HG03520 (cell line): ENCODE data around the gene PMEPA1.

Source experiments
- ATAC-seq: cut with Tn5 transposase; IDR thresholded peaks from one replicate; pipeline ENCODE4 v1.9.1; 2021; ENCODE audit warnings: mild to moderate bottlenecking, moderate library complexity; ENCODE audit not compliant: unreplicated experiment

The PMEPA1 gene, protein sequence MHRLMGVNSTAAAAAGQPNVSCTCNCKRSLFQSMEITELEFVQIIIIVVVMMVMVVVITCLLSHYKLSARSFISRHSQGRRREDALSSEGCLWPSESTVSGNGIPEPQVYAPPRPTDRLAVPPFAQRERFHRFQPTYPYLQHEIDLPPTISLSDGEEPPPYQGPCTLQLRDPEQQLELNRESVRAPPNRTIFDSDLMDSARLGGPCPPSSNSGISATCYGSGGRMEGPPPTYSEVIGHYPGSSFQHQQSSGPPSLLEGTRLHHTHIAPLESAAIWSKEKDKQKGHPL

DNA sequence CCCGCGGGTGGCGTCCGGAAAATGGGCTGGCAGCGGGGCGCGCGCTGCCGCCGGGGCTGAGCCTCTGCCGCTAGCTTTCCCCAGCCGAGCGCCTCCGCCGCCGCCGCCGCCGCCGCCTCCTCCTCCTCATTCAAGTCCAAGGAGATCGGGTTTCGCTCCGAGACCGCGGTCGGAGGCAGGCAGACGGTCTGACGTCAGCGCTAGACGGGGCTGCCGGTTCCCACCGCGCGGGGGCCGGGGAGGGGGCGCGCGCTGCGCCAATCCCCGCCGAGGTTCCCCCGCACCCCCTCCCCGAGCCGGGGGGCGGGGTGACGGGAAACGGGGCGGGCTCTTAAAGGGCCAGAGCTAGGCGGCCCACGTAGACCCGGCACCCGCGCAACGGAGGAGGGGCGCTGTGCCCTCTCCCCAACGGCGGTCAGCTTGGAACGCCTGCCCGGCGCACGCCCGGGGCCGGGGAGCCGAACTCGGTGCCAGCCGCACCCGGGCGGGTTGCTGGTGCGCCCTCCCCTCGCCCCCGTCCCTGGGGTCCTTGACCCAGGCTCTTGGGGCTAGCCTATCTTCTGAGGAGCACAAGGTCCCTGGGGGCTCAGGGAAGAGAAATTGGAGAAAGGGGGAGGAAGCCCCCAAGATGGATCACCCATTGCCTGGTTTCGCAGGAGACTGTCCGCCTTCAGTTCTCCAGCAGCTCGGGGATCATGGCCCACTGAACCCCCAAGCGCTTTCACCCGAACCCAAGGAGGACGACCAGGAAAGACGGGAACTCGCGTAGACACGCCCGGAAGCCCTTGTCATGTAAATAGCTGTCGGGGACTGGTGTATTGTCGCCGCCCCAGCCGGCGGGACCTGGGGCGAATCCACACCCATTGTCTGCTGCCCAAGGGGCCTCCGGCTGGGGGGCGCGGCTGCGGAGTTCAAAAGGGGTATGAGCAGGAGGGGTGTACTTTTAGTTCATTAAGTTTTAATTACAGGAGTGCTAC lies at the start of gene PMEPA1:
Gene PMEPA1 (minus strand): TSS at position 193 of the 977 bp plus-strand sequence. CDS start 433 bp downstream, outside the sequence.
- ATAC-seq, result peak; percentile 72

DNA sequence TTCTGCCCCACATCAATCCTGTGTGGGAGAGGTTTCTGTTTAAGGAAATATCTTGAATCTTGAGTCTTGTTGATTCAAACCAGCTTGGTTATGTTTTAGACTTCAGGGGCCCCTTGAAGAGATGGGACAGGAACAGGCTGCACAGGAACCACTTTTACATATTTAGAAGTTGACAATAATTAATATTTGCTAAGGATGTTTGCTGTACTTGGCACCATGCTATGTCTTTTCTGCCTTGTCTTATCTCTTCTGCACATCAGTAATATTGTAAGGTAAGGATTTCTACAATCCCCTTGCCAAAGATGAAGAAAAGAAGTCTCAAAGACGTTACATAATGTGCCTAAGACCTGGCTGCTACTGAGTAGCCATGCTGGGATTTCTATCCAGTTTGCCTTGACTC lies 48.0 kb upstream of the PMEPA1 start:
- no peak for ATAC-seq

DNA sequence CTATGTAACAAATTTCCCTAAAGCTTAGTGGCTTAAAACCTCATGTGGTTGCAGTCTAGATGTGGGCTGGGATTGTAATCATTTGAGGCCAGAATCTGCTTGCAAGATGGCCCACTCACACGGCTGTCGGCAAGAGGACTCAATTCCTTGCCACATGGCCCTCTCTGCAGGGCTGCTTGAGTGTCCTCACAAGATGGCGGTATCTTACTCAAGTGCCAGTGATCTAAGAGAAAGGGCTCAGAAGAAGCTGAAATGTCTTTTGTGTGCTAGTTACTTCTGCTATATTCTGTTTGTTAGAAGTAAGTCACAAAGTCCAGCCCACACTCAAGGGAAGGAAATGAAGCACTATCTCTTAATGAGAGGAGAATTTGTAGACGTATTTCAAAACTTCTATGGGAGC lies 47.1 kb upstream of the PMEPA1 start:
- no peak for ATAC-seq

DNA sequence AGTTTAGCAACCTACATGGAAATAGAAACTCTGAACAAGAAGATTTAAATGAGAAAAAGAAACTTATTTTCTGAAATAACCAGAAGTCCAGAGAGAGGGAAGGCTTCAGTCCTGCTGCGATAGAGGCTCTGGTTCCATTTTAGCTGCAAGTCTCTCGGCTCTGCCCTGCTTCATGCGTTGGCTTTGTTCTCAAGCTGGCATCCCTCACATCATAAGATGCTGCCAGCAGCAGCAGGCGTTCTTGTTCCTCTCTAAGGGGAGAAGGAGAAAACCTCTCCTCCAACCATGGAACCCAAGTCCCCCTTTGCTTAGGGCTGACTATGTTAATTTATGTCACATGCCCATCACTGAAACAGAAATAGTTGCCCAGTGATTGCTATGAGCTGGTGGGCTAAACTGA lies 46.4 kb upstream of the PMEPA1 start:
- ATAC-seq, result no peak

DNA sequence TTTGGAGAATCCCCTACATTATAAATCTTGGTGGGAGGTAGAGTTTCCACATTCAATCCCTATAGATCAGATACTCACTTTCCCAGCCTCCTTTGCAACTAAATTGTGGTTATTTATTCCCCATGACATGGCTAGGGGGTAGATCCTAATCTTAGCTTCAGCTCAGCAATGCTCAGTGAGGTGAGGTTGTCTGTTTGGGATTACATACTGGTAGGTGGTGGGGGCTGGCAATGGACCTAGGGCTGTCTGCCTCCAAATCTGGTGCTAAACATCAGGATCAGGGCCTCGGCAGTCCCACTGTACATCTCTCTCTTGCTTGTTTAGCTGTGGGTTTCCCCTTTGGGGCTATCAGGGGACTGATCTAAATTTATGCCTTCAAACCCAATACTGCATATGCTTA lies 45.8 kb upstream of the PMEPA1 start:
- ATAC-seq, result no peak

DNA sequence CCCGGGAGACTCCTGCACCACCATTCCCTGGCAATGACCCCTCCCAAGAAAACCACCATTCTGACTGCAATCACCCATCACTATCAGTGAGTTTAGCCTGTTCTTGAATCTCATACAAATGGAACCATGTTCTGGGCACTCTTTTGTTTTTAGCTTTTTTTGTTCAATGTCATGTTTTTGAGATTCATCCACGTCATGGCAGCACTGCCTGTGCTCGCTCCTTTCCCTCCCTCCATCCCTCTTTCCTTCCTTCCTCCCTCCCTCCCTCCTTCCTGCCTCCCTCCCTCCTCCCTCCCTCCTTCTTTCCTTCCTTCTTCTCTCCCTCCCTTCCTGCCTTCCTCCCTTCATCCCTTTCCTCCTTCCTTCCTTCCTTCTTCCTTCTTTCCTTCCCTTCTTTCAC lies 44.4 kb upstream of the PMEPA1 start:
- no peak for ATAC-seq

DNA sequence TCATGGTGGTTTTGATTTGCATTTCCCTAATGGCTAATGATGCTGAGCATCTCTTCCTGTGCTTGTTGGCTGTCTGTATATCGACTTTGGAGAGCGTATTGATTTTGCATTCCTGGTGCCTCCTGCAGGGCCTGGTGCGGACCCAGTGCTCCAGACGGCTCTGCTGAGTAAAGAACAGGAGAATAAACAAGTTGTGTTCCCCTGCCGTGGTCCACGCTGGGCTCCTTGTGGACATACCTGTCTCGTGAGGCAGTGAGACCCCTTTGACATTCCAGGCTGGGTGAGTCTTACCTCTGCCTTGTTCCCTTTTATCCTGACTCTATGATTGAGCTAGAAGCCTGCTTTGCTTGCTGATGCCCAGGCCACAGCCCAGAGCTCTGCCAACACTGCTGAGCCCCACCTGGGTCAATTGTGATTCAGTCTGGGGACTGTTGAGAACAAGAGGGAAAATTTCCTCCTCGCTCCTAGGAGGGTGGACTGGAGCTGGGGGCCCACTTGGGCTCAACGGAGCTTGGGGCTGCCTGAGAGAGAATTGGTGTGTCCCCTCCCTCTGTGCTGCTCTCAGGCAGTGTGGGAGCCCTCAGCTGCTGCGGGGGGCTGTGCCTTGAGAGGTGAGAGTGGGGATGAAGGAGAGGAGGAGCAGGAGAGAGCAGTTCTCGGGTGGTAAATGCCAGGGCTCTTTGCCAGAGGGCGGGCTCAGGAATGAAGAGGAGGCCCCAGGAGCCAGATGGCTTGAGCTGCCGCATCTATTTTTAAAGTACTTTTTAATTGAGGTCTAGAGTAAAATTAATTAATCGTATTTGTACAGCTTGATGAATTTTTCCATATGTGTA lies 43.7 kb upstream of the PMEPA1 start:
- no peak for ATAC-seq

DNA sequence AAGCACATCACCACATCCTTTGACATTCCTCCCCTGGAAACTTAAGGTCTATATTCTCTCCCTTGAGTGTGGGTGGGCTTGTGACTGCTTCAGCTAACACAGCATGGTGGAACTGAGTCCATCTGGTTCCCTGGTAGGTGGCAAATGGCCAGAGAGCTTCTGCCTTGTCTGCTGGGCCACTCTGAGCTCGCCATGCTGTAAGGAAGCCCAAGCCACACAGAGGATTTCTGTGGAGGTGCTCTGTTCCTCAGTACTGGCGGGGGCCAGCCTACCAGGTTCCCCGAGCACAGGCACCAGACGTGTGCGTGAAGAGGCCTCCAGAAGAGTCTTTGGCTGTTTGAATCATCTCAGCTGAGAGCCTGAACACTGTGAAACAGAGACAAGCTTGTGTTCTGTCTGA lies 41.6 kb upstream of the PMEPA1 start:
- ATAC-seq, result no peak

DNA sequence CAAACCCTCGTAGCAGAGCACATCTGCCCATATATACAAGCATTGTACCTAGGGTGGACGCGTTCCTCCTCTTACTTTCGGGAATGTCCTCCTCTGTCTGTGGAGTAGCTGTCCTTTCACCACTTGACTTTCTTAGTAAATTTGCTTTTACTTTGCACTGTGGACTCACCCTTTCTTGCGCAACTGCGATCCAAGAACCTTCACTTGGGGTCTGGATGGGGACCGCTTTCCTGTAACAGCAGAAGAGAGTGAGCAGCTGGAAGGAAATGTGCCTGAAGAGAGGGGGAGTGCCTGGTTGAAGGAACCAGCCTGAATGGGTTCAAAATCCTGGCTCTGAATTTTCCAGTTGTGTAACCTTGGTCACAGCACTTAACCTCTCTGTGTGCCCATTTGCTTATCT lies 40.1 kb upstream of the PMEPA1 start:
- no peak for ATAC-seq

DNA sequence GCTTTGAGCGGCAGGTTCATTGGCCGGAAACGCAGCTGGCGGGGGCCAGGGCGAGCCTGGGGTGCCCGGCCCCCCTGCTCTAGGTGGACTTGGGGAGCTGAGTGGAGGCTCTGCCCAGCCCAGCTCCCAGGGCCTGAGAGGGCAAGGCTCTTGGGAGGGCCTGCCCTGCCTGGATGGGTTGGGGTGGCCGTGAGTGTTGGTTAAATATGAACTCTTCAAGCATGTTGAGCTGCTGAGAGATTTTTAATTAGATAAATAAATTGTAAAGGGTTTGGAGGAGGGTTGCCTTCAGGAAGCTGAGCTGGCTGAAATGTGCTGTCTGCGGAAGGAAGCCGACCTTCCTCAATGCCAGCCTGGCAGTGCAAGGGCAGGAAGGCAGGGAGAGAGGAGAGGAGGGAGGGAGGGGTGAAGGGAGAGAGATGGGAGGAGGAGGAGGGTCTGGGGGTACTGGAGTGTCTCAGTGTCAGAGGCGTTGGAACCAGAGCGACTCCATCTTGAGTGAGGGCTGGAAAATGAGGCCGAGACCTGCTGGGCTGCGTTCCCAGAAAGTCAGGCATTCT lies 39.4 kb upstream of the PMEPA1 start:
- no peak for ATAC-seq

DNA sequence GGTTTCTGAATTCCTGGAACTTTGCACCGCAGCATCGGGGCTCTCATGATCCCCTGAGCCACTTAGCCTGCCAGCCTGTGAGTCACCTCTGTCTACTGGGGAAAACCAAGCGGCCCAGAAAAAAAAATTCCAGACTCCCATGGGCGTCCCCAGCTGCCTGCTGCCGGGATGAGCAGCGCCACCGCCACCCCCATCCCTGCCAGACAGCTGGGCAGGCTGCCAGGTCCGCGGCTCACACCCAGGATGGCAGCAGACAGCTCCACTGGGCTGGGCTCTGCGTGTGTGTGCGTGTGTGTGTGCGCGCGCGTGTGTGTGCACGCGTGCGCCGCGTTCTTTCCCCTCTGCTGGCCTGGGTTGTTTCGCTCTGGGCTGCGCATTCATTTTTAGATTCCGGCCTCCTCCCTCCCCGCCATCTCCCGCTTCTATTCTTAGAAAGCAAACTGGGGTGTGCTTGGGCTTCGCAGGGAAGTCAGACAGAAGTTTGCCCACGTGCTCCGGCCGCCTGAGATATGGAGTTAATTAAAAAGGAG lies 38.9 kb upstream of the PMEPA1 start:
- no peak for ATAC-seq

DNA sequence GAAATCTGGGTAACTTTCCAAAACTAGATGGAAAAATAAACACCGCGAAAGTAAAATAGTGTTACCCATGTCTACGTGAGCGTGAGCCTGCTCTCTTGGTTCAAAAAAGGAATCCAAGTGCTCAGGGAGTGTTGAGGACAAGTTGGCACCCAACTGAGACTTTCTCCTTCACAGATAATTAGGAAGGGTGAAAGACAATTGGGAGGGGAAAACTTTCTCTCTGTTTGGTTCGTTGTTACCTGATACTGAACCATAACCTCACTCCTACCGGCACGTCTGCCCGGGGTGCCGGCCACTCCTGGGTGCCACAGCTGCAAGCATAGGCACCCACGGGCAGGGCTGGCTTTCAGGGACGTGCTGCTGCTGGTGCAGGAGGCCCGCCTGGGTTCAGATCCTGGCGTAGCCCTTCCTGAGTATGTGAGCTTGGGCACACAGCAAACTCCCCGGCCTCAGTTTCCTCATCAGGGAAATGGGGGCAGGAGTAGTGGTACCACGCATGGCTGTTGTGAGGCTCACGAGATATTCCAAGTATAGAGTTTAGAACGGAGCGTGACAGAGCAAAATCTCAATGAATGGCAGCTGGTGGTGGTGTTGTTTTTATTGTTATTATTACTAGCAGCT lies 38.2 kb upstream of the PMEPA1 start:
- no peak for ATAC-seq

DNA sequence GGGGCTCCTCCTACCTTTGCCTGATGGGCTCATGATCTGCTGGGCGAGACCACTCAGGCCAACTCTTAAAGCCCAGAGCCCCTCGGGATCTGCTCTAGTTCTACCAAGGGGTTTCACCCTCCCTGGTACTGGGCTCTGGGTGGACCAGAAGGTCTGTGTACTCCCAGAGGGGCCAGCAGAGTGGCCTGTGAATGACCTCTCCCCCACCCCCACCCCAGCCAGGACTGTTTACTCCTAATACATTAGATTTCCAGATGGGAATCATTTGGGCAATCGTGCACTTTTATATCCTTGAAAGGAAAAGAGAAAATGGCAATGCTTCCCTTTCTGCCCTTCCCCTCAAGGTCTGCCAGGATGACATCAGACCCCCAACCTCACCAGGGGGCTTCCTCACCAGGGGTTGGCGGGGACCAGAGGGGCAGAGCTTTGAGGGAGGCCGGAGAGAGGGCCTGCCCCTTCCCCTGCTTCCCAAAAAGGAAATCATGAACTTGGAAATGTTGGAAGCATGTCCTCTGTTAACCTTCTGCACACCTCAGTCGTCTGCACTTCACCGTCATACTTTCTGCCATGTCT lies 37.1 kb upstream of the PMEPA1 start:
- ATAC-seq, result no peak

DNA sequence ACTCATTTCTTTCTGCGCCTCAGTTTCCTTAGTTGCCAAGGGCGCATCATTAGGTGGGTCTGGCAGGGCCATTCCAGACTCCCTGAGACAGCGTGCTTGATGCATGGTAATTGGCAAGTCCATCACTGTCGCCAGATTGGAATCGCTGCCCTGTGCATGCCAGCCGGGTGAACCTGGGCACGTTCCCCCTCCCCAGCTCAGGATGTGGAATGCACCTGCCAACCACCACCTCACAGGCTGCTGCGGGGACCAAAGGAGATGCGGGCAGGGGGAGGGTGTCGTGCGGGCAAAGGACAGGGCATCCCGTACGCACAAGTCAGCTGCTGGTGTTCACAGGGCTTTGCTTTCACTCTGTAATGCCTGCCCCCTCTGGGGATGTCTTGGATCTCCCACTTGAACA lies 36.4 kb upstream of the PMEPA1 start:
- ATAC-seq, result no peak

DNA sequence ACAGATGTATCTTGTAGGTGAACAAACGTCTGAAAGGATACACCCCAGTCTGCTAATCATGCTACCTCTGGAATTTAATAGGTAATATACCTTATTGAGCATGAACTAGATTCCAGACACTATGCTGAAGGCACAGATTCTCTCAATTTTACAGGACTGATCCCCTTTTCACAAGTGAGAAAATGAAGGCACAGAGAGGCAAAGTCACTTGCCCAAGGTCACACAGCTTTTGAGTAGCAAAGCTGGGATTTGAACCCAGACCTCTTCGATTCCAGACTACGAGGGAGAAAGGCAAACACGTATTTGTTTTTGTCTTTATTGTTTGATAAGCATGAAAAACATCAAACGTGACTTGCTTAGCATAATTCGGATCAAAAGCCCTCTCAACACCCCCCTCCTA lies 34.4 kb upstream of the PMEPA1 start:
- ATAC-seq, result no peak

DNA sequence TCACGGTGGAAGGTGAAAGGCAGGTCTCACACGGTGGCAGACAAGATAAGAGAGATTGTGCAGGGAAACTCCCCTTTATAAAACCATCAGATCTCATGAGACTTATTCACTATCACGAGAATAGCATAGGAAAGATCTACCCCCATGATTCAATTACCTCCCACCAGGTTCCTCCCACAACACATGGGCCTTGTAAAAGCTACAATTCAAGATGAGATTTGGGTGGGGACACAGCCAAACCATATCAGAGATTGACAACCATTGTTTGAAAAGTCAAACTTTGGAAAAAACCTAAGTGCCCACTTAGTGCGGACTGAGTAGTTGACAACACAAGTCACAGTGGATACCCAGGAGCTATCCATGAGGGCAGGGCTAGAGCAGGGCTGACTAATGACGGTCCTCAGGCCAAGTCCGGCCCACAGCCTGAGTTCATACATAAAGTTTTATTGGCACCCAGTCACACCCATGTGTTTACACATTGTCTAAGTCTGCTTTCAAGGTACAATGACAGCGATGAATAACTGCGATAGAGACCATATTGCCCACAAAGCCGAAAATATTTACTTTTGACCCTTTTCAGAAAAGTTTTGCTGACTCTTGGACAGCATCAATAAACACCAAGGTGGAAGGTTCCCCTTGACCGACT lies 33.8 kb upstream of the PMEPA1 start:
- ATAC-seq, result no peak

DNA sequence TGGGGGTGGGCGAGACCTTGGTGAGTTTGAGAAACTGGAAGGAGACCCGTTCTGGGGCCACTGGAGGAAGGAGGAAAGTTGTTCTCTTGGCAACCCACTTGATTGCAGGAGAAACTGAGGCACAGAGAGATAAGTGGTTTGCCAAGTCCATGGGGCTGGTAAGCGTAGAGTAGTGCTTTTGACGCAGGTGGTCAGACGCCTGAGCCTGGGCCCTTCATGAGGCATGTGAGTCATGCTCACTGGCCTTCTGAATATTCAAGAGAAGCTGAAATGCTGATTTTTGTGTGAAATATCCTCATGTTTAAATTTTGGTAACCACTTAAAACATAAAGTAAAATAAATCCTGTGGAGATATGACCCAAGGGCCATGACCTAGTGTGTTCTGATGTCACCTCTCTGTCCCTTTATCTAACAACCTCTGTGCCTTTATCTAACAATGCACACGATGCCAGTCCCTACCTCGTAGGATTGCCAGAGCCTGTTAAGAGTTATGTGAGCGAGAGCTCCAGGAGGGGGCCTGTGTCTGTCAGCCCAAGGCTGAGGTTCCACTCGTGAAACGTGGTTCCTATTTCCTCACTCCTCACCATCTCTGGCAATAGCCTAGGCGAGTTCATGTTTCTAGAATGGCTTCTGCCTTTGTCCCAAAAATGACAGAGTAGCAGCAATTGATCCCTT lies 32.8 kb upstream of the PMEPA1 start:
- ATAC-seq, result no peak

DNA sequence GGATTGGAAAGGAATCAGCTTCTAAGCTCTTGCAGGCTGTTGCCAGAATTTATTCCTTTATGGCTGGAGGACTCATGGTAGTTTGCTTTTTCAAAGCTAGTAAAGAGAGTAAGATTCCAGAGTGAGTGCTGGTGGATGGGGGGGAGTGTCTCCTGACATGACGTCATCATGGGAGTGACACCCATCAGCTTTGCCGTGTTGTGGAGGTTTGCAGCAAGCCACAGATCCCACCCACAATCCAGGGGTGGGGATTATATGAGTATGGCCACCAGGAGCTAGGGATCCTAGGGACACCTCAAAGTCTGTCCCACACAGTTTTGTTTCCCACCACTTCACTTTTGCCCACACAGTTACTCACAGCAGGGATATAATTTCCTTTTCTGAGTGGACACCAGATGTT lies 28.7 kb upstream of the PMEPA1 start:
- ATAC-seq, result no peak

DNA sequence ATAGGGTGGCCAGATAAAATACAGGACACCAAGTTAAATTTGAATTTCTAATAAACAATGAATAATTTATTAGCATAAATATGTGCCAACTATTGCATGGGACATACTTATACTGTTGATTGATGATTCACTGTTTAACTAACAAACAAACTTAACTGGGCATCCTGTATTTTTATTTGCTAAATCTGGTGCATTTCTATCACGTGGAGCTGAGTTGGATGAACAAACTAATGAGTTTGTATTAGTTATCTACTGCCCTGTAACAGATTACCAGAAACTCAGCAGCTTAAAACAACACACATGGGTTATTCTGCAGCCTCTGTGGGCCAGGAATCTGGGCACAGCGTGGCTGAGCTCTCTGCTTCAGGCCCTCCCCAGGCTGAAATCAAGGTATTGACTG lies 28.2 kb upstream of the PMEPA1 start:
- ATAC-seq, result no peak
